Retinal pigment epithelial cell (primary cell): Measurements from ENCODE around the gene ADAMTS9.

Experiments used
- DNase-seq: peaks from one replicate; pipeline ENCODE4 v3.0.0-alpha.2; 2010; ENCODE audit warnings: low read depth
- H3K4me3 ChIP-seq: 2 replicates; pipeline ENCODE4 v1.5.1; 2011; ENCODE audit warnings: mild to moderate bottlenecking, low read length, control low read depth, moderate library complexity
- TF ChIP-seq, protein P1 (sequence below): conservative IDR thresholded peaks from 2 replicates; pipeline ENCODE4 v1.5.1; 2011; ENCODE audit warnings: low read depth, low read length, control low read depth, inconsistent platforms

Gene ADAMTS9

DNA sequence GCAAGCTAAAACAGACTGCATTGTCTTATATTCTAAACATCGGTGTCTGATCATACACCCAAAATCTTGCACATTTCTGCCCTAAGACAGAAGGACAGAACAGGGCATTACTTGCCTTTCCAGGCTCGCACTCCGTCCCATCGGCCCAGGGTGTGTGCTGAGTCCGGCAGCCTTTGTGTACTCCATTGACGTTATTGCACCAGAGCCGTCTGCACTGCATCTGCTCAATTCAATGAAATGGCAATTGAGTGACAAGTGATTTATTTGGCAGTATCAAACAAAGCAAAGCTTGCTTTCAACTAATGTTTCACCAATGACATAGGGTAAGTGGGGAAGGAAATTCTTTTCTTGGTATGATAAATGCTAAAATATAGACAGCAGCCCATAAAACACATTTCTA is 40.0 kb downstream of the ADAMTS9 start:
- DNase-seq, result no peak
- no peak overlapping the region for H3K4me3 ChIP-seq
- TF ChIP-seq, protein P1, sequence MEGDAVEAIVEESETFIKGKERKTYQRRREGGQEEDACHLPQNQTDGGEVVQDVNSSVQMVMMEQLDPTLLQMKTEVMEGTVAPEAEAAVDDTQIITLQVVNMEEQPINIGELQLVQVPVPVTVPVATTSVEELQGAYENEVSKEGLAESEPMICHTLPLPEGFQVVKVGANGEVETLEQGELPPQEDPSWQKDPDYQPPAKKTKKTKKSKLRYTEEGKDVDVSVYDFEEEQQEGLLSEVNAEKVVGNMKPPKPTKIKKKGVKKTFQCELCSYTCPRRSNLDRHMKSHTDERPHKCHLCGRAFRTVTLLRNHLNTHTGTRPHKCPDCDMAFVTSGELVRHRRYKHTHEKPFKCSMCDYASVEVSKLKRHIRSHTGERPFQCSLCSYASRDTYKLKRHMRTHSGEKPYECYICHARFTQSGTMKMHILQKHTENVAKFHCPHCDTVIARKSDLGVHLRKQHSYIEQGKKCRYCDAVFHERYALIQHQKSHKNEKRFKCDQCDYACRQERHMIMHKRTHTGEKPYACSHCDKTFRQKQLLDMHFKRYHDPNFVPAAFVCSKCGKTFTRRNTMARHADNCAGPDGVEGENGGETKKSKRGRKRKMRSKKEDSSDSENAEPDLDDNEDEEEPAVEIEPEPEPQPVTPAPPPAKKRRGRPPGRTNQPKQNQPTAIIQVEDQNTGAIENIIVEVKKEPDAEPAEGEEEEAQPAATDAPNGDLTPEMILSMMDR, result no peak

DNA sequence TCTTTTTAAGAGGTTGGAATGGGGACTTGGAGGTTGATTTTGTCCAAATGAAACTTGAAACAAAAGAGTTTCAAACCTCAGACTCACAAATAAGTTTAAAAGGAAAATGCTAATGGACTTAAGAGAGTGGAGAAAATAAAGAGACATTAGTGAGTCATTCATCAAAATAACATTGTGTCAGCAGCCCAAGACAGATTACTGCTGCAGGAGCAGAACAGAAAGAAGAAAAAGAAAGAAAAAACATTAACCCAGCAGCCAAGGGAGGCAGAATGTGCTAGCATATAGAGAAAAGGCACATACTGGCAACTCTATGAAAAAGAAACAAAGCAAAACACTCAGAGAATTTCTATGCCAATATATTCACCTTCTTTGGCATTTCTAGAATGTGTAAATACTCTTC is 42.6 kb downstream of the ADAMTS9 start:
- H3K4me3 ChIP-seq, result no peak overlapping the region
- TF ChIP-seq, protein P1, result no peak
- DNase-seq, result no peak

DNA sequence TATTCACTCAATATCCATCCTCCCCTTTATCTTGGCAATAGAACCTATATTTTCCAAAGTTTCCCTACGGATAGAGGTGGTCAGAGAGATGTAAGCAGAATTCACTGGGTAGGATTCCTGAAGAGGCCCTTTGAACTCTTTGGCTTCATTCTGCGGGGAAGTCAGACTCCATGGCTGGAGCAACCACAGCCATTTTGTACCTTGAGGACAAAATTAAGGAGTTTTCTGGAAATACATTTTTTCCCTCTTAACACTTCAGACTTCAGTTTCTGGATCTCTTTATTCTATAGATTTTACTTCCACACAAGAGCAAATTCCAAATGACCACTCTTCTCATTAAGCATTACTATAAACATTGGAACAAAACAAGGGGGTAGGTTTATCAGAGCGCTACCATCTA is 43.3 kb downstream of the ADAMTS9 start:
- no peak overlapping the region for H3K4me3 ChIP-seq
- TF ChIP-seq, protein P1, result no peak
- DNase-seq, result no peak

DNA sequence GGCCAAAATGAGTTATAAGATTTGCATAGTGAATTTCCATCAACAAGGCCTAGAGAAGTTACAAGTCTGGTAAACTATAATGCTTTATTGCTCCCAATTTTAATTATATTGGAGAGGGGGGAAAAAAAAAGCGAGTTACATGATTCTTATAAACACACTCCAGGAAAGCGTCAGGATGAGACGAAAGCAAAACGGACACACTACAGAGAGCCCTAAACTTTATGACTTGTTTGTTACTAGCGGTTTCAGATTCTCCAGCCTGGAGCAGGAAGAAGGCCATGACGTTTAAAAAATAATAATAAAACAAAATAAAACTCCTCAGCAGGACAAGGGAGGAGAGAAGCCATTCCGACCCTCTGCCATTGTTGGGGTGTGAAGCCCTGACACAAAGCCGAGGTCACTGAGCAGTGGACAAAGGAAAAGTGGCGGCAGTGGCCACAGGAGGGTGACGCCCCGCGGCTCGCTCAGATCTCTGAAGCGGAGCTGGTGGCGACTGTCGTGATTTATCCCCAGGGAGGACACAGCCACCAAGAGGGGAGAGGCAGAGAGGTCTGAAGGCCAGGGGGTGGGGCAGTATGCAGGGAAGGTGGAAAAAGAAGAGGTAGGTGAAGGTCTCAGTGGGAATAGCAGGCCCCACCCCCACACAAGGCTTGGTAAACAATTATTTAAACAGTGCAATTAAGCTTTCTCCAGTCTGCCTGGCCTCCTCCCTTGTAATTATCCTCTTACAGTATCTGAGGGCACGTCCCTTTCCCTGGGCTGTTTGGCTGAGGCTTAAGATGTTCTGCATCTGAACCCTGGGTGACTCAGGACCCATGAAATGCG is 45.3 kb downstream of the ADAMTS9 start:
- no peak overlapping the region for H3K4me3 ChIP-seq
- no peak for DNase-seq
- TF ChIP-seq, protein P1, result no peak

DNA sequence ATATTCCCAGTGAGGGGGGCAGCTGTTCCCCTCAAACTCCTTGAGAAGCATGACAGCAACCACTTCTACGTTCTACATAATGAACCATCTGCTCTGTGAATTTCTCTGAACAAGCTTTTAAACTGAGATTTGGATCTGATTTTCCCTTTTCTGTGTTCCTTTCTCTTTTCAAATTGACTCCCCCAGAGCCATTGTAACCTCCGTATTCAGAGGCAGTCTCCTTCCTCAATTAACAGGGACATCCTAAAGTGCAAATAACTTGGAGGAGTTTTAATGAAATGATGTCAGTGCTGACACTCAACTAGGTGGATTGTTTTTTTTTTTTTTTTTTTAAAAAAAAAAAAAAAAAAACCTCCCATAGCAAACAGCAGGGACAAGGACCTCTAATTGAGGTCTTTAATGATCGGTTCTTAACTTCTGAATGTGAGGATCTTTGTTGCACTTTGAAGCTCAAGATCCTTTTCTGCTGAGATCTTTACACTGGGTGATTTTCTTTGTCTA is 48.8 kb downstream of the ADAMTS9 start:
- DNase-seq, result no peak
- TF ChIP-seq, protein P1, result no peak
- H3K4me3 ChIP-seq, result no peak overlapping the region

DNA sequence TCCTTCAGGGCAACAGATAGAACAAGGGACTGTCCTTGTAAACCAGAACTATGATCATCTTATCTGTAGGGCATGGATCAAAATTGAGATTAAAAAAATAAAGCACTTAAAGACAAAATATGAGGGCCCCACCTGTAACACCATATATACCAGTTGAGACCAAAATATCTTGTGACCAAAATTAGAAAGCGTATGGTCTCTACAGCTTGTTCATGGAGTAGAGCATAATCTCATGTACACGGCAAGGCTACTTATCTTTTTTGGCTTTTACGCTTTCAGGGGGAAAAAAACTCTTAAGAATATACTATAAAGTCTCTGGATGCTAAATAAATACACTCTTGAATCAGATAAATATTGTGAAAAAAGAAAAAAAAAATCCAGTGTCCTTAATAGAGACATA is 49.3 kb downstream of the ADAMTS9 start:
- TF ChIP-seq, protein P1, result no peak
- DNase-seq, result no peak
- no peak overlapping the region for H3K4me3 ChIP-seq

DNA sequence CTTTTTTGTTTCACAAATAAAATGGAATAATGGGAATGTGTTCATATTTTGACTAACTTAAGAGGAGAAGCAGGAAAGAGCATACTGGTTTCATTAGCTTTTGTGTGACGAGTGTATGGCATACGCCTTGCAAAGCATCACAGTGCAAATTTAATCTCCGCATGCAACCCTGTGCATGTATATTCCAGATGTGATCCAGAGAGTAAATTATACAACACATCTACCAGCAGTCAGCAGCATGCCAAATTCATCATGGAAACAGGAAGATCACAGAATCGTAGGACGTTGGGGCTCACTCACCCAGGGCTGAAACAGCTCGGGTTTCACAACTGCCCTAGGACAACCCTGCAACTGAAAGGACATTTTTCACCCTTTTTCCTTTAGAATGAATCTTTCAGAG is 53.4 kb downstream of the ADAMTS9 start:
- H3K4me3 ChIP-seq, result no peak overlapping the region
- TF ChIP-seq, protein P1, result no peak
- DNase-seq, result no peak
